ENCODE results near the gene EXOC6B. TPM values are rescaled to one million over a fixed set of nuclear protein-coding genes. Genes with fewer than 3 reads are reported as not detected.

Gene EXOC6B
- total and polyA plus RNA-seq, 9 of the 15 experiments (the other 6 are each of a cell fraction or from before 2014, with no cell fraction given), result 0.28 to 4.2 (median 2.0) TPM

DNA sequence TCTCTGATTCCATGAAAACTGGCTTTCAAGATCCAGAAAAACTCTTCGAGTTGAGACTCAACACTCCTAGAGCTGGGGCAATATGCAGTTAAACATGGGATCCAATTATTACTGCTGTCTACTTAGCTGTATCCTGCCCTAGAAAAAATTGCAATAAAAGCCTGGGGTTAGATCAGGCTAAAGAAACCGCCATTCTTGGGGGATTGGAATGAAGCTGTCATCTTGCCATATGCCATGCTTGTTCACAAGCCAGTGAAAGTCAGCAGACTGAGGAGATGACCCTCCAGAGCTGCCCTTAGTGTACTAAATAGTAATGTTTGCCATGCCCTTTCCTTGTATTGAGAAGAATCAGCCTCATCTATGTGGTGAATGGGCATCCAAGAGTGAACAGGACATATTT is 647.3 kb downstream of the EXOC6B start:
- H3K4me2 ChIP-seq (ENCODE audit: insufficient read depth, low read length), result no peak overlapping the region
- no peaks in the 10 kb centered on the region; the same call in 1 of the 2 replicates for H4K20me1 ChIP-seq (replicated peaks; ENCODE audit: control insufficient read depth, insufficient read depth, low read length)
- no peaks in the 10 kb centered on the region for H3K9me1 ChIP-seq (ENCODE audit: control insufficient read depth, insufficient read depth, low read length)
- ATAC-seq, result no peak
- H3K36me3 ChIP-seq (ENCODE audit: control insufficient read depth, insufficient read depth, low read length), result no peaks in the 10 kb centered on the region
- DNase-seq (ENCODE audit: extremely low read depth in 1 of 4, low spot score in 3 of 4), result no peak
- no peak overlapping the region for H3K27ac ChIP-seq (ENCODE audit: extremely low read depth, low read depth, low read length)
- H3K4me1 ChIP-seq (replicated peaks in 1 of 2; ENCODE audit: control insufficient read depth in 2 of 2, insufficient read depth in 2 of 2, low read length in 2 of 2), result peaks cover 0 to 5% of the 10 kb centered on the region in 2 experiments; a peak in 1 of 5 replicates
- CTCF ChIA-PET (ENCODE audit: low intra/inter-chr PET ratio), result no interaction called here
- no TSS peak for BruUV-seq (replicated peaks)
- FAIRE-seq, result no peak
- in situ Hi-C loops (cut with MboI) (no loop called here), intact Hi-C loops (cut with micrococcal nuclease) (no loop called here)
- H3K79me2 ChIP-seq (ENCODE audit: control insufficient read depth, insufficient read depth, low read length), result no peaks in the 10 kb centered on the region
- H3K27me3 ChIP-seq (ENCODE audit: control insufficient read depth in 2 of 2, insufficient read depth in 2 of 2, low read length in 2 of 2), result peaks cover 0 to 12% of the 10 kb centered on the region in 2 experiments; a peak in 2 of 5 replicates
- no peak overlapping the region for H3K9ac ChIP-seq (ENCODE audit: insufficient read depth in 1 of 2, low read depth in 2 of 2, low read length in 2 of 2)
- no peak overlapping the region for H3K4me3 ChIP-seq
- H3K9me3 ChIP-seq (replicated peaks; ENCODE audit: control insufficient read depth, insufficient read depth, low read depth, low read length), result no peaks in the 10 kb centered on the region
- no peak for TF ChIP-seq HDGF (IDR thresholded peaks at IDR 0.05)
- TF ChIP-seq, protein P1, sequence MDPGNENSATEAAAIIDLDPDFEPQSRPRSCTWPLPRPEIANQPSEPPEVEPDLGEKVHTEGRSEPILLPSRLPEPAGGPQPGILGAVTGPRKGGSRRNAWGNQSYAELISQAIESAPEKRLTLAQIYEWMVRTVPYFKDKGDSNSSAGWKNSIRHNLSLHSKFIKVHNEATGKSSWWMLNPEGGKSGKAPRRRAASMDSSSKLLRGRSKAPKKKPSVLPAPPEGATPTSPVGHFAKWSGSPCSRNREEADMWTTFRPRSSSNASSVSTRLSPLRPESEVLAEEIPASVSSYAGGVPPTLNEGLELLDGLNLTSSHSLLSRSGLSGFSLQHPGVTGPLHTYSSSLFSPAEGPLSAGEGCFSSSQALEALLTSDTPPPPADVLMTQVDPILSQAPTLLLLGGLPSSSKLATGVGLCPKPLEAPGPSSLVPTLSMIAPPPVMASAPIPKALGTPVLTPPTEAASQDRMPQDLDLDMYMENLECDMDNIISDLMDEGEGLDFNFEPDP (CRISPR knock-in tag; IDR thresholded peaks at IDR 0.05), result no peak
- TF ChIP-seq BRD9 (IDR thresholded peaks at IDR 0.05; ENCODE audit: low read depth, partially characterized antibody), result no peak
- no peak for TF ChIP-seq ZFP1 (CRISPR knock-in tag; IDR thresholded peaks at IDR 0.05)
- no peak for TF ChIP-seq BRD4 (IDR thresholded peaks at IDR 0.05)
- TF ChIP-seq CAMTA2 (CRISPR knock-in tag; conservative IDR thresholded peaks at IDR 0.05), result no peak
- TF ChIP-seq ESRRB (CRISPR knock-in tag; IDR thresholded peaks at IDR 0.05; ENCODE audit: borderline replicate concordance), result no peak
- TF ChIP-seq STAT5B (CRISPR knock-in tag; IDR thresholded peaks at IDR 0.05), result no peak
- TF ChIP-seq KDM1A (IDR thresholded peaks at IDR 0.05), result no peak
- no peak for TF ChIP-seq NCOA6 (IDR thresholded peaks at IDR 0.05)
- WGBS (ENCODE audit: insufficient coverage, low coverage, missing lambda C conversion rate), result 3% methylated on average over 2 of the region's 2 CpGs
- no peak overlapping the region for H2AFZ ChIP-seq (ENCODE audit: low read depth, low read length)
- POLR2A ChIA-PET, result no interaction called here

Data from K562 (cell line).